ENCODE data around the gene SORD.
"Not testable (repeated sequence)": the region's sequence is repeated elsewhere in the genome, so short reads cannot be mapped to it uniquely, and the experiment has no call there.

Gene SORD

DNA sequence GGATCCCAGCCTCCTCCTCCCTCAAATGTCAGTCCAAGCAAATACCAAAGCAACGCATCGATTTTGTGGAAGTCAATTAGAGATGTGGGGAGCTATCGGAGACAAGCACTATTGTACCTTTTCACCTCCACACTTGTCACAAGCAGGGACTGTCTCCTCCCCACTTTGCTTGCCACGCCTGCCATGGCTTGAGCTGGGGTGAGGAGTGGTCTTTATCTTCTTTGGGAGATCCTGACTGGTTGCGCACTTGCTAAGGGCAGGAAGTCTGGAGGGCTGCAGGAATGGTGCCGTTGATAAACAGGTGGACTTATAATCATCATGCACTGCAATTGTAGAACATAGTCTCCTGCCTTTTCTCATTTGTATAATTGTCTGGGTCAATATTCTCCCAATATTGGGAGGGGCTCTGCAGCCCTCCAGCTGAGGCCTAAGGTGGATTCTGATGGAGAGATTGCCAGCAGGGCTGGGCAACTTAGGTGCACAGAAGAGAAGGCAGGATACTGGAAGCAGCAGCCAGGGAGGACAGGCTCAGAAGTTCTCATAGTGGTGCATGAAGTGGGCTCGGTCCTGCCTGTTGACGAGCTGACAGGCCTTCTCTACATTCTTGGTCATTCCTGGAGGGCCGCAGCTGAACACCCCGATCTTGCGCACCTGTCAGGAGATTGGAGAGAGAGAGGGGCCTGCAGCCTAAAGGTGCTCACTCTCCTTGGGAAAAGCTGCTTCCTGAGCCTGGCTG lies 70.8 kb downstream of the SORD start:
- no peak overlapping the region for H3K4me3 ChIP-seq (ENCODE audit: low read depth, low read length)

DNA sequence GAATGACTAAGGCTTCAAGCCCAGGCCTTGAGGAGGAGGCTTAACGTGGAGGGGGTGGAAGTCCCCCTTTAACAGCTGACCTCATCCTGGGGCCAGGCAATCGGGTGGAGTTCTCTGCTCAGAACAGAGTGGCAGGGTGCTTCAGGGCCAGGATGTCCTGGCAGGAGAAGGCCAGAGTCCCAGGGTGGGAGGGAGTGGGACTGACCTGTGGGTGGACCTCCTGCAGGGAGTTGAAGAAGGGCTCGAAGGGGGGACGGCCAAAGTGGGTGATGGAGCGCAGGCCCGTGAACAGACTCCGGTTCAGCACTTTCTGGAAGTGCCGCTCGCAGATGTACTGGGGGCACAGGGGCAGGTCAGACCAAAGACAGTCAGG lies 71.3 kb downstream of the SORD start:
- no peak overlapping the region for H3K4me3 ChIP-seq (ENCODE audit: low read depth, low read length)

DNA sequence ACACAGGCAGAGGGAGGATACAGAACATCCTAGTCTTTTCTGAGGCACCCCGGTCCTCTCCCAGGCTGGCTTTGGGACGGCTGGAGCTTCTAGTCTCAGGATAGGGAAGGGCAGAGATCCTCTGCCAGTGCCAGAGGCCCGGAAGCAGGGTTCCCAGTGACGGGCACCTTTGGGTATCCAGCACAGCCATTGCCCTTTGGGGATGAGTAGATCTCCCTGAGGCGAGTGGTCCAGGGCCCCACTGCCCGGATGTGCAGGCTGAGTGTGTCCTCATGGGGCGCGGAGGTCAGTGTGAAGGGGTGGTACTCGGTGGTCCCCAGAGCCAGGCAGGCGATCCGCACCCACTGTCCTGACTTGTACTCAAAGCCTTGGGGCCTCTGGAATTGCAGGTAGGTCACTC lies 72.7 kb downstream of the SORD start:
- H3K4me3 ChIP-seq (ENCODE audit: low read depth, low read length), result no peak overlapping the region

DNA sequence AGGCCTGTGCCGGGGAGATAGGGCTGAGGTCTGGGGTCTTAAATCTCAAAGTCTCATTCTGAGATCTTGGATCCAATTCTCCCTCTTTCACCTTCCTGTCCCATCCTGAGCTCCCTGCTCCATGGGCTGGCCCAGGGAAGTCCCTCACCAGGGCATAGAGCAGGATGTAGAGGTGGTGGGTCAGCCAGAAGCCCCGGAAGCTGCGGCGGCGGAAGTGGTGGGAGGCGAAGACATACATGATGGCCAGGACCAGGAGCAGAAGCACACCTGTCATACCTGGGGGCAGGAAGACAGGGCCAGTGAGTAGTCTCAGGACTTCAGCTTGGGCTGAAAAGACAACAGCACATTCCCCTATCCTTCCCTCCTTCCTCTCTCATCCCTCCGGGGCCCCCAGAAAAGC lies 74.5 kb downstream of the SORD start:
- H3K4me3 ChIP-seq (ENCODE audit: low read depth, low read length), result no peak overlapping the region

DNA sequence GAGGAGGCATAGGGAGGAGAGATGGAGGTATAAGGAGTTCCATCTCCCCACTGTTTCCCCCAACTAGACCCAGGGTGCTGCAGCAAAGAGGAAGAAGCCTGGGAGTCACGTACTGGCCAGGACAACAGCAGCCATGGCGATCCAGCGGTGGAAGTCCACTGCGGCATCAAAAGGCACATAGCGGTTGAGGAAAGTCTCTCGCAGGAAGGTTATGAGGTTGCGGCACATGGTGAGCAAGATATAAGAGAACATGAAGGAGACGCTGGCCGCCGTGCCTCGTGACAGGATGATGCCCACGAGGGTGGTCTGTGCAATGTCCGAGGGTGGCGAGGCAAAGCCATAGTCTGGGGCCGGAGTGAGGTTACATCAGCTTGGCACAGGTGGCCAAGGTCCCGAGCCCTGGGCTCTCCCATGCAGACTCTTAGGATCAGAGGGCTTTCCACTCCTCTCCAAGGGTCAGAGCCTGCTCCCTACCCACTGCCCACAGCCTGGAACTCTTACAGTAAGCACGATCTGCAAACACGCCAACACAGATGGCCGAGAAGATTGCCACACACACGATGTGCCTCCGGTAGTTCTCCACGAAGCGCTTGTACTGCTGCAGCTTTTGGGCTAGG lies 76.7 kb downstream of the SORD start:
- H3K4me3 ChIP-seq (ENCODE audit: low read depth, low read length), result no peak overlapping the region

DNA sequence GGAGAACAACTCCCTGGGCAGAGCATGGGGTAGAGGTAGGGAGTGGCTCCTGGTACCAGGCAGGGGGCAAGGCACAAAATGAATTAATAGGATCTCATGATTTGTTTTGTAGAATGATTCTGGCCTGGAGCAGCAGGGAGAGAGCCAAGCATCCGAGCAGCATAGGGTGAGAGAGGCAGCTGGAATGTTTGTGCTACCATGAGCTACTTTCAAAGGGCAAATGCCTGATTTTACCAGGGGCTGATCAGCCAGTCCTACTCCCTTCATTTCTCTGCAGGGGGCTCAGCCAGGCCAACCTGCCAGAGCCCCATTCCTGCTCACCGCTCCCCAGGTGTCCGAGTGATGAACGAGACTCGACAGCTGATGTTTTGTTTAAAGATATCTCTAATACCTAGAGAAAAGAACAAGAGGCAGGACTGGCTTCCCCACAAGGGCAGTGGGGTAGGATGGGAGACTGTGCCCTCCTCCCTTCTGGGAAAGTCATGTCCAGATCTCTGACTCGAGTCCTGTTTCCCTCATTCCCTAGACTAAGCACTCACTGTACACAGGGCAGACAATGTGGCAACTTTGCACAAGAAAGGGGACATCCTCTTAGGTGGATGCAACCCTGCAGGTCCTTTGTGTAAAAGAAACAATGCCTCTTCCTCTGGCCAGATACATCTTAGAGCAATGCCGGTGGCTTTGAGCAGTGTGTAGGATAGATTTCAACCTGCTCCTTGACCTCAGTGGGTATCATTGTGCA lies 78.1 kb downstream of the SORD start:
- no peak overlapping the region for H3K4me3 ChIP-seq (ENCODE audit: low read depth, low read length)

DNA sequence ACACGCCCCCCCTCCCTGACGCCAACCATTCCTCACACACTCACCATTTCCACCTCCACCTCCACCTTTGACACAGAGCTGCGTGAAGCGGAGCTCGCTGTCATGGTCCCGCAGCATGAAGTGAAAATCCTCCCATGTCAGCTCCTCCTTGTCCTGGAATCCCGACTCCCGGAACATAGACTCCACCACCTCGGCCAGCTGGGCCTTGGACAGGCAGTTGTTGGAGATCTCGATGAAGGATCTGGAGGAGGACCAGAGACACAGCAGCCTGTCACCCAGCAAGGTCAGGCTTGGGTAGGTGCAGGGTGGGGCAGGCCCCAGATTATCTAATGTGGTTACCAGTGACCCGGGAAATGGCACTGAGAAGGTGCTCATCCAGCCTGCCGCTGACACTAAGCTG lies 78.8 kb downstream of the SORD start:
- no peak overlapping the region for H3K4me3 ChIP-seq (ENCODE audit: low read depth, low read length)

DNA sequence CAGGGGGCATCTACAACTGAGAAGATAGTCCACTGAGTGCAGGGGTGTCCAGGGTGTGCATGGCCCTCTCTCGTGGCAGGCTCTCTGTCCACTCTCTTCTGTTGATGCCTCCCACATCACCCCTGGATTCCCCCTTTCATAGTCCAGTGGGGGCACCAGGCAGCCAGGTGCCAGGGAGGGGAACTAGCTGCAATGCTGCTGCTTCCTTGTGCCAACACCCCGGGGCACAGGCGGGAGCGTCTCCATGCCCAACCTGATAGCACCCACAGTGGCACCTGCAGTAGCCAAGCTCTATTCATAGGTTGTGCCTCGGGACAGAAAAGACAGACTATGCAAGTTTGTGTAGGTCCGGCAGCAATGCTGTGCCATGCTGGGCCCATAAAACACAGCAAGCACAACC lies 79.2 kb downstream of the SORD start:
- H3K4me3 ChIP-seq (ENCODE audit: low read depth, low read length), result no peak overlapping the region

DNA sequence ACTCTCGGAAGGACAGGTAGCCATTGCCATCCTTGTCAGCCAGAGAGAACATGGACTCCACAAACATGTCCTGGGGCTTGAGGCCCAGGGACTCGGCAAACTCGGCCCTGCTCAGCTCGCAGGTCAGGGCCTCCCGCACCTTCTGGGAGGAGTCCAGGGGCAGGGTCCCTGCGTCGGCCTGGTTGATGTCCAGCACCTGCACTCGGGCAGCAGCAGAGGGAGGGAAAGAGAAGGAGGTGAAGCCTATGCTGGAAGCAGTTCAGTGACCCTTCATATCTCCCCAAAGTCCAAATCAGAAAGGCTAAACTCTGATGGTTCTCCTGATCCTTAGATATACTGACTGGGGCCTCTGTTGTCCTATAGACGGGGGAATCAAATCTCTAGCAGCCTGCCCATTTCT lies 81.2 kb downstream of the SORD start:
- not testable (repeated sequence) for H3K4me3 ChIP-seq (ENCODE audit: low read depth, low read length)

DNA sequence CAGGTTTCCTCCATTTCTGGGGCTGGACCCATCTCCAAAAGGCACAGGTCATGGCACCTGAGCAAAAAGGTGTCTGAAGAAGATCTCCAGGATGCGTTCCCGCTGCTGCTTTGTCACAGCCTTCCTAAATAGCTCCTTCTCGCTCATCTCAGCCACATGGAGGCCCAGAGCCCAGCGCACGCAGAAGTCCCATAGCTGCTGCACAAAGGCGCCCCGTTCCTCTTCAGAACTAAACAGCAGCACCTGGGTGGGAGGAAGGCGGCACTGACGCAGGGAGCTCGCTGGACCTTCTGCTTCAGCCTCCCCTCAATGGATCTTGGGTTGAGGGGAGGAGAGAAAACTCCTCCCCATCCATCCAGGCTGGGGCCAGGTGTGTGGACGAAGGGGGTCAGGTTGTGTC lies 82.6 kb downstream of the SORD start:
- no peak overlapping the region for H3K4me3 ChIP-seq (ENCODE audit: low read depth, low read length)

DNA sequence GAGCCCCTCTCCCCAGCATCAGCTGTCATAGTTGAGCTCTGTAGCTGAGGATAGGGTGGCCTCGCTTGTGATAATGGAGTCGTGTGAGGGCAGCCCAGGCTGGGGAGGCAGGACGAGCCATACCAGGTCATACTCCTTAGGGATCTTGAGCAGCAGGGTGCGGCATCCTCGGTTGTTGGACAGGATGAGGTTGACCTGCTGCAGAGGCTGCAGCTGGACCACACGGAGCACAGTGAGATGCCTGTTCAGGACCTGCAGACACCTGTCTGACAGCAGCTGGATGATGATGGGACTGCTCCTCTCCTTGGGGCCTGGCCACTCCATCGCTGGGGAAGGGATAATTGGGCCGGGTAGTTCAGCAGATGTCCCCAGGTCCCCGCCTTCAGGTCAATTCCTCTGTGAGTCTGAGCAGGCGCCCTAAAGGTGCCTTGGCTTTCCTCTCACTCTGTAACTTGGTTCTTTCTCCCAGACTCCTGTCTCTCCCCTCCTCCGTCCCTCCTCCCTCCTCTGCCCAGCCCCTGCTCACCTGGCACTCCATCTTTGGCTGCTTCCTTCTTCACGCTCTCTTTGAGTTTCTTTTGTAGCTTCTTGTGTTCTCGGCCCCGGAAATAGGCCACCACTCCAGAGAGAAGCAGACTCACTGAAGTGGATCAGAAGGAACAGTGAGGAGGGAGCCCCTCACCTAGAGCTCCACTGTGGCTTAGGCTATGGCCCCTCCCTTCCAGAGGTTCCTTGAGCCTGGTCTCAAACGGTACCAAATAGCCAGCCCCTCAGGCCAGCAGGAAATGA lies 83.2 kb downstream of the SORD start:
- H3K4me3 ChIP-seq (ENCODE audit: low read depth, low read length), result no peak overlapping the region

DNA sequence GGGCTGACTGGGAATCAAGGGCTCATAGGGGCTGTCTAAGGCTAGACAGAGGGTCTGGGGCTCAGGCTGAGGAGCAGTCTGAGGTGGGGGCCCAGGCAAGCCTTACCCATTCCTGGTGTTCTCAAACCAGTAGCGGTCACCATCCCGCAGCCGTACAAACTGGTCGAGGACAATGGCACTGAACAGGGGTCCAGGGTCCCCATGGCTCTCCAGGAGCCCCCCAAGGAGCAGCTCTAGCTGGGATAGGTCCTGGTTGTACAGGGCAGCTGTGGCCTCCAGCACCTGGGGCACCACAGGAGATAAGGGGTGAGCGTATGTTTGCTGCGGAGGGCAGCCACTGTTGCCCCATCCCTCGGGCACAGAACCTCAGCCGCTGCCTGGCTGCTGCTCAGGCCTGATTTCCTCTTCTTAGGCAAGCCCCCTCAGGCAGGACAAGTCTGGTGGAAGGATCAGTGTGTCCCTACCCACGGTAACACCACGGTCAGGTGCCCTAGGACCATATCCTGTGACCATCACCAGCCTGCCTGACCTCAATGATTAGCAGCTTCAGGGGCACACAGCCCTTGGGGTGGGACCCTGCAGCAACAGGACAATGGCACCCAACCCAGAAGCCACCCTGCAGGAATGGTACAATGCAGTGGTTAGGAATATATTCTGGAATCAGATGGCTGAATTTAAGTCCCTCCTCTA lies 85.1 kb downstream of the SORD start:
- H3K4me3 ChIP-seq (ENCODE audit: low read depth, low read length), result no peak overlapping the region

DNA sequence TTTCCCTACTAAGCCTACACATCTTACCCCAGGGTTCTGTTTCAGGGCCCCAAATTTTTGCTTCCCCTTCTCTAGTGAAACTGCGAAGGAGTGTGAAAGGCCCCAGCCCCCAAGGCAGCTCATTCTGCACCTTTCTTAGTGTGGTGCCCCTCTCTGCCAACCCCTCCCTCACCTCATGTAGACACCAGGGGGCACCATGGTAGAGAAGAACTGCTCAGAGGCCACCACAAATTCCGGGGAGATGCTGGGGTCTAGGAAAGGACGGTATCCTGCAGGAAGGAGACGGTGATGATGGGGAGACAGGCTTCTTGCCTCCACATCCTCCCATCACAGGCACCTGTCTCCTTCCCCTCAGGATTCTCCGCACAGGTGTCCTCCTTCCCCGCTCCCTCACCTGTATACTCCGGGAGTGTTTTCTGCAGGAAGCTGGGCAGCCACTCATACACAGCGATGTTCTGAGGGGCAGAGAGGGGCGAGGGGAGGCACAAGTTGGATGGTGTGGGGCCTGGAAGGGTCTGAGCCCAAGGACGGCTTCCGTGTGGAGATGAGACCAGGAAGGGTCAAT lies 87.3 kb downstream of the SORD start:
- H3K4me3 ChIP-seq (ENCODE audit: low read depth, low read length), result no peak overlapping the region

DNA sequence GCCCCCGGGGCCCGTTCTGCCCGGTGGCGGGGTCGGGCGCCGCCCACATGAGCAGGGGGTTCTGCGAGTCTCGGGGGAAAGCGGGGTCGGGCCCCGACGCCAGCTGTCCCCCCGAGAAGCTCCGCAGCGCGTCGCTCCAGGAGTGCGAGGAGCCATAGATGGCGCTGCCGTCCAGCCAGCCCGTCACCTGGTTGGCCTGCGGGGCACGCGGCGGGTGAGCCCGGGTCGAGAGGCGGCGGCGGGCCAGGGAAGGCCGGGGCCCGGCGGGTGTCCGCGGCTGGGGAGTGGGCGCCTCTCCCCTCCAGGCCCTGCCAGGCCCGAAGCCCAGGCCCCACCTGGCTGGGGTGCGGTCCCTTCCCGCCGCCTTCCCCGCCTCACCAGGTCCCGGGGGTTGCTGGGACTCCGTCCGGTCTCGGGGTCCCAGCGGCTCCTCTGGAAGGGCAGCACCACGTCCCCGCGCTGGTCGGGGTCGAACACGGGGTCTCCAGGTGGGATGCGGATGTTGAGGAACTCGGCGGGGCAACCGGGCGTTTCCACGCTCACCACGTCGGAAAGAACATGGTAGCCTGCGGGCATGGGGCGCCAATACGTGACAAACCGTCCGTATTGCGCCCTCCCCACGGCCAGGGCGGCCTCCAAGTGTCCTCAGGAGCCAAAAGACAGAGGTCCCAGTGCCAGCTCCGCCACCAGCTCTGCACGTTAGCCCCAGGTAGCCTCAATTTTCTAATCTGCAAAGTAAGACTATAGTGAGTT lies 88.6 kb downstream of the SORD start:
- H3K4me3 ChIP-seq (ENCODE audit: low read depth, low read length), result no peak overlapping the region

DNA sequence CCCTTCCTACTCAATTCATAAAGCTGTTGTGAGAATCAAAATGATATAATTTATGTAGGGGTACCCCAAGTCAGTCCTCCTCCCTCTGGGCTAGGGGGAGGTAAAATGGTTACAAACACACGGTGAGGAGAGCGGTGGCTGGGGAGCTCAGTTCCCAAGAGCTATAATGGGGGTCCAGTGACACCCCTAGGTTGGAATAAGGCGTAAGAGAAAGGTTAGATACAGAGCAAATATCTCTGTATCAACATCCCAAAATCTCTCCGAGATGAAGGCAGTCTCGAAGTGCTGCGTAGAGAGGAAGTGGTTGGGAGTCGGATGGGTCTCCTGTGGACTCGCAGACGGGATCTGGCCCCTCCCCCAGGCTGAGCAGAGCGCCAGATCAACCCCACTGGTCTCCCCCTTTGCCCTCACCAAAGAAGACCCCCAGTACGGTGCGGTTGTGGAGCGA lies 89.2 kb downstream of the SORD start:
- peak overlapping the region; percentile 14 for H3K4me3 ChIP-seq (ENCODE audit: low read depth, low read length)

DNA sequence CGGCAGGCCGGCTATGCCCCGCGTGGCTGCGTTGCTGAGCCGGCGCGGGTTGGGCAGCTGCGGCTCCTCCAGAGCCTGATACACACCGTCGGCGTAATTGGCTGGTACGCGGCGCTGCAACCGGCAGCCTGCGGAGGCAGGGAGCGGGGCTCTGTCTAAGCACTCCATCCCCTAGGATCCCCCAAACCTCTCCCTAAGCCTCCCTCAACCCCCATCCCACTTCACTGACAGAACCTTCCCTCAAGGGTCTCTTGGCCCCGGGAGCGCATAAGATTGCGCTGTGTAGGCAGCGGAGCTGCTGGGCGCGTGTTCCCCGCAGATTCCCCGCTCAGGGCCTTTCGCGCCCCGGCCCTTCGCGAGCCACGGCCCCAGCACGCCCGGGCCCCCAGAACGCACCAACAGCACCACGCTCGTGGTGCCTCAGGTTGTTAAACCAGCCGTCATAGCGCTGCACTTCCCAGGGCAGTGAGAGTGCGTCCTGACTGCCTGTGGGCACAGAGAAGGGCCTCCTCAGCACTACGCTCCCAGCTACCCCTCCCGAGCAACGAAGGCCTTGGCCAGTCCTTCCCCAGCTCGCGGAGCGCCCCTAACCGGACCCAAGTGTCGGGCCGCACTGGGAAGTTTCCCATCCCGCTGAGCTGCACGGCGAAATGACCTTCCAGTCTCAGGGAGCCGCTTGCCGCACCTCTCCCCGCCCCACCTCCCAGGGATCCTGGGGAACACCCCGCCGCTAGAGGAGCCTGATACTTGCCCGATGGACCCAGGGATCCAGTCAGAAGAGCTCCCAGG lies 89.8 kb downstream of the SORD start:
- peak overlapping the region; percentile 14 for H3K4me3 ChIP-seq (ENCODE audit: low read depth, low read length)

DNA sequence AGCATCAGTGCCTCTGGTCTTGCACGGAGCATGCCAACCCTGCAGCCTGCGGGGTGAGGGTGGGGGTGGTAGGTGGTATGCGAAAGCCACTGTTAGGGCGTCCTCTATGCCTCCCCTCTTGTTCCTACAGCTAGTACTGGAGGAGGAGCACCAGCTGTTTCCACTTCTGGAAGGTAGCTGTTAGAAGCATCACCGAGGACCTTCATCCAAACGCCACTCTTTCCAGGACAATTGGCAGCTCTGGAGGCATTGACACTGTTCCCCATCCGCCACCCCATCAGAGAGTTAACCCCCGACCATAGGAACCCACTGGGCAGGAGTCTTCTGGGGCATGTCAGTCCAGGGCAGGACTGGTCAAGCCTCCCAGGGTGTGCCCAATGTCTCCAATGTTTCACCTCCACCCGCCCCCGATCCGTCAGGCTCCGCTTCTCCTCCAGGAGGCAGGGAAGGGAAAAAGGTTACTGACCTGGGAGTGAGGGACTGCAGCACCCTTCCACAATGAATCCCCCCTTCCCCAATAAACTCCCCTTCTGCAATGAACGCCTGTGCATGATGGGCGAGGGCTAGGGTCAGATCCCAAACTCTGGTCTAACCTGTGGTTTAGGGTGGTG lies 90.5 kb downstream of the SORD start:
- H3K4me3 ChIP-seq (ENCODE audit: low read depth, low read length), result no peak overlapping the region

DNA sequence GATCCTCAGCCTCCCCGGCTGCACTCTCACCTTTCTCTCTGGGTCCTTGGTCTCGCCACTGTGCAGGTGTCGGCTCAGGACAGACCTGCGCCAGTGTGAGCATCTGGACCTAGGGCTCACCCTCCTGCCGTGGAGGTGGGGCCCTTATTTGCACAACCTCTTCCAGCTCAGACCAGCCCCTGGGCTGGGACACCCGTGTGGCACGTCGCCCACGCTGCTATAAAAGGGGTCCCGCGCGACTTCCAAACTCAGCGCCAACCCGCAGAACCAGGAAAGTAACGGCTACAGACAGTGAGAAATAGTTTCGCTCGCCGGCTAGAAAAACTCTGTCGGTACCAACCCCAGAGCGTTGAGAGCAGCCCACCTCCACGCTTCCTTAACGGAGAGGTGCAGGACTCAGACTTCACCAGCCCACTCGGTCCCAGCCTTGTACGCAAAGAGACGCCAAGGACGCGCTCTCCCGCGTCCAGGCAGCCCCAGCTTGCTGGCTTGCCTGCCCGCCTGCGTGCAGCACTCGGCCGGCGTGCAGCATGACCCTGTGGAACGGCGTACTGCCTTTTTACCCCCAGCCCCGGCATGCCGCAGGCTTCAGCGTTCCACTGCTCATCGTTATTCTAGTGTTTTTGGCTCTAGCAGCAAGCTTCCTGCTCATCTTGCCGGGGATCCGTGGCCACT lies 91.2 kb downstream of the SORD start, which contains the start of the genes DUOX2 and DUOXA2:
TSS of gene DUOX2 (minus strand) at position 97 of the 675 bp plus-strand sequence. CDS start 761 bp downstream, outside the sequence.
TSS of gene DUOXA2 (plus strand) at position 251 of the 675 bp plus-strand sequence. CDS start at position 531, 280 bp downstream.
- no peak within 1 kb of the TSS for H3K4me3 ChIP-seq (ENCODE audit: low read depth, low read length)

All from iPS-11a (cell line).